Measurements from ENCODE around the gene KPNA4. TPM values are rescaled to one million over a fixed set of nuclear protein-coding genes. Genes with fewer than 3 reads are reported as not detected.

Gene KPNA4
- 21.6 and 30.1 TPM in 2 replicates for total RNA-seq

GRCh38 chr3:160565442-160566403, at the start of gene KPNA4:
Gene KPNA4, minus strand, starts transcription at chr3:160565571. Its CDS starts 289 bp downstream, at chr3:160565282.

GRCh38 chr3:160449636-160450598, 115.5 kb downstream of the KPNA4 start, which contains the start of gene TRIM59:
Gene TRIM59, minus strand, starts transcription at chr3:160449786. Its CDS starts 10,603 bp downstream, at chr3:160439183.

Other genes starting within 250 kb of the KPNA4 start
- 31.5 and 32.1 TPM in 2 replicates for gene IFT80, start 166.3 kb downstream of the KPNA4 start, total RNA-seq
- gene SMC4, start 165.9 kb downstream of the KPNA4 start, total RNA-seq: 44.1 and 76.8 TPM in 2 replicates
- 24.8 and 32.1 TPM in 2 replicates for gene TRIM59, start 115.8 kb downstream of the KPNA4 start, total RNA-seq
- 0.13 TPM in 1 of 2 replicates, not detected in the other for gene ARL14, start 111.6 kb upstream of the KPNA4 start, total RNA-seq
- gene PPM1L, start 190.7 kb upstream of the KPNA4 start, total RNA-seq: 2.2 and 3.4 TPM in 2 replicates